Calu3 (cell line): ENCODE data around the gene IL20RB. TPM values are rescaled to one million over a fixed set of nuclear protein-coding genes. Genes with fewer than 3 reads are reported as not detected.

Experiments used
- BruUV-seq: library from RNA; stranded (reverse); fragments of 400-500 nt; replicated peaks from 2 replicates; lab custom pipeline; 2021; lab: Mats Ljungman, UMichigan
- CTCF ChIA-PET: fragments of 300-600 bp; sonication (Branson Sonifier 250); formaldehyde crosslinking; loops from one replicate; lab custom pipeline; 2022; ENCODE audit warnings: antibody characterized with exemption; lab: Charles Lee
- DNase-seq: peaks from one replicate; pipeline ENCODE4 v3.0.0; 2022
- H3K27ac Mint-ChIP-seq: one replicate; pipeline ENCODE4 v1.8.0; 2022; ENCODE audit warnings: mixed read lengths; ENCODE audit not compliant: unreplicated experiment
- H3K27me3 Mint-ChIP-seq: one replicate; pipeline ENCODE4 v1.8.0; 2022; ENCODE audit warnings: mixed read lengths; ENCODE audit not compliant: unreplicated experiment
- H3K36me3 Mint-ChIP-seq: one replicate; pipeline ENCODE4 v1.8.0; 2022; ENCODE audit warnings: mild to moderate bottlenecking, moderate library complexity, mixed read lengths; ENCODE audit not compliant: insufficient read depth, unreplicated experiment
- H3K4me1 Mint-ChIP-seq: one replicate; pipeline ENCODE4 v1.8.0; 2022; ENCODE audit warnings: mild to moderate bottlenecking, low read depth, mixed read lengths; ENCODE audit not compliant: unreplicated experiment
- H3K4me3 Mint-ChIP-seq: one replicate; pipeline ENCODE4 v1.8.0; 2022; ENCODE audit warnings: mild to moderate bottlenecking, low read depth, moderate library complexity, mixed read lengths; ENCODE audit not compliant: unreplicated experiment
- H3K9me3 Mint-ChIP-seq: one replicate; pipeline ENCODE4 v1.8.0; 2022; ENCODE audit warnings: low read depth, mixed read lengths; ENCODE audit not compliant: unreplicated experiment
- CTCF ChIP-seq: fragments of 200-600 bp; IDR thresholded peaks from one replicate; pipeline ENCODE4 v1.8.0; 2022; ENCODE audit warnings: antibody characterized with exemption; ENCODE audit not compliant: unreplicated experiment
- intact Hi-C: fragments of 100-400 bp; cut with micrococcal nuclease; formaldehyde crosslinking; loops from one replicate; pipeline ENCODE4 v1.10.0; 2022; ENCODE audit not compliant: unreplicated experiment
- total RNA-seq: library from RNA; stranded (reverse); gene quantifications from 2 replicates; pipeline ENCODE4 v1.2.3, GENCODE V29; 2022

IL20RB gene
- total RNA-seq, 1 experiment from 2014 or later: 12.0 TPM

- Mint-ChIP-seq H3K9me3 (no peaks in the 10 kb centered on the region), H3K4me1 (no peaks in the 10 kb centered on the region), H3K27ac (no peak overlapping the region), H3K36me3 (peaks cover 6% of the 10 kb centered on the region), H3K4me3 (no peak overlapping the region), H3K27me3 (no peaks in the 10 kb centered on the region)
- DNase-seq: no peak
- no peak for TF ChIP-seq CTCF
- CTCF ChIA-PET: no interaction called here
- intact Hi-C loops: no loop called here
- no TSS peak for BruUV-seq
These were observed 62.5 kb downstream of the IL20RB start for GRCh38 chr3:137020315-137020714.

- no peaks in the 10 kb centered on the region for H3K9me3 Mint-ChIP-seq
- H3K27me3 Mint-ChIP-seq: no peaks in the 10 kb centered on the region
- peaks cover 6% of the 10 kb centered on the region for H3K36me3 Mint-ChIP-seq
- no peaks in the 10 kb centered on the region for H3K4me1 Mint-ChIP-seq
- BruUV-seq: no TSS peak
- DNase-seq: no peak
- H3K4me3 Mint-ChIP-seq: no peak overlapping the region
- CTCF ChIA-PET: no interaction called here
- no peak for TF ChIP-seq CTCF
- intact Hi-C loops: no loop called here
- no peak overlapping the region for H3K27ac Mint-ChIP-seq
These were observed 63.1 kb downstream of the IL20RB start for GRCh38 chr3:137020888-137021287.

GRCh38 chr3:137024348-137024747 is 66.6 kb downstream of the IL20RB start:
- BruUV-seq: no TSS peak

GRCh38 chr3:137026701-137027100 is 68.9 kb downstream of the IL20RB start:
- BruUV-seq: no TSS peak
- Mint-ChIP-seq H3K36me3 (no peaks in the 10 kb centered on the region), H3K4me3 (no peak overlapping the region), H3K4me1 (peaks cover 3% of the 10 kb centered on the region), H3K27ac (no peak overlapping the region), H3K27me3 (no peaks in the 10 kb centered on the region), H3K9me3 (no peaks in the 10 kb centered on the region)
- intact Hi-C loops: no loop called here
- no peak for TF ChIP-seq CTCF
- CTCF ChIA-PET: interaction anchor here (0.8 to 0.9 kb wide), 2 partner anchors 13 to 39 kb away, joined by 4 to 5 read pairs; no protein-coding TSS in a partner anchor
- DNase-seq: no peak

More at GRCh38 chr3:137024348-137024747, 66.6 kb downstream of the IL20RB start:
- Mint-ChIP-seq H3K4me1 (no peaks in the 10 kb centered on the region), H3K36me3 (peaks cover 6% of the 10 kb centered on the region), H3K27me3 (no peaks in the 10 kb centered on the region), H3K27ac (no peak overlapping the region), H3K4me3 (no peak overlapping the region), H3K9me3 (no peaks in the 10 kb centered on the region)
- no peak for TF ChIP-seq CTCF
- CTCF ChIA-PET: interaction anchor here (0.6 to 1.2 kb wide), 3 partner anchors 8 to 1912 kb away, joined by 3 to 5 read pairs (median 3); no protein-coding TSS in a partner anchor
- no peak for DNase-seq
- intact Hi-C loops: no loop called here
